Vagina (tissue), 2 donors: ENCODE measurements around the gene RPL3. TPM values are rescaled to one million over a fixed set of nuclear protein-coding genes. Genes with fewer than 3 reads are reported as not detected.
"Not testable (repeated sequence)": the region's sequence is repeated elsewhere in the genome, so short reads cannot be mapped to it uniquely, and the experiment has no call there.

Source experiments
- DNase-seq, 2 donors: peaks; one replicate each; pipeline ENCODE4 v3.0.0-alpha.2; 2017; ENCODE audit errors: extremely low spot score in 2 of 2
- H3K27ac ChIP-seq: fragments of 200-600 bp; sonication (generic); one replicate; pipeline ENCODE4 v1.5.1; 2019
- H3K27me3 ChIP-seq: fragments of 200-600 bp; sonication (generic); one replicate; pipeline ENCODE4 v1.5.1; 2019
- H3K36me3 ChIP-seq, 2 donors: fragments of 200-600 bp; sonication (generic); one replicate each; pipeline ENCODE4 v1.5.1; 2017 to 2019
- H3K4me1 ChIP-seq: fragments of 200-600 bp; sonication (generic); one replicate; pipeline ENCODE4 v1.5.1; 2019
- H3K4me3 ChIP-seq, 2 donors: fragments of 200-600 bp; sonication (generic); 1 replicate in 1 of 2; 2 replicates in 1 of 2; pipeline ENCODE4 v1.5.1; 2016 to 2019
- H3K9me3 ChIP-seq: fragments of 200-600 bp; sonication (generic); one replicate; pipeline ENCODE4 v1.5.1; 2019
- CTCF ChIP-seq, 3 experiments: fragments of 450-650 bp in 2 of 3; fragments of 200-600 bp in 1 of 3; sonication (generic) in 1 of 3; IDR thresholded peaks; one replicate each; pipeline ENCODE4 v1.5.1; 2017 to 2019; ENCODE audit warnings: antibody characterized with exemption in 3 of 3, mild to moderate bottlenecking in 2 of 3, moderate library complexity in 2 of 3
- POLR2A ChIP-seq, 2 donors: fragments of 450-650 bp; IDR thresholded peaks; one replicate each; pipeline ENCODE4 v1.6.1; 2017; ENCODE audit warnings: antibody characterized with exemption in 2 of 2, mild to moderate bottlenecking in 2 of 2, moderate library complexity in 2 of 2
- POLR2AphosphoS5 ChIP-seq, 2 donors: sonication (generic); formaldehyde crosslinking; IDR thresholded peaks; one replicate each; pipeline ENCODE4 v1.9.0; 2017; ENCODE audit warnings: antibody characterized with exemption in 2 of 2, mild to moderate bottlenecking in 2 of 2, low read depth in 1 of 2; ENCODE audit not compliant: insufficient read depth in 1 of 2
- intact Hi-C: fragments of 100-400 bp; cut with DNase I; formaldehyde crosslinking; loops from one replicate; pipeline ENCODE4 v1.15.1; 2023
- total RNA-seq: library from RNA; depleted of rRNA; stranded (reverse); fragments of >200 nt; gene quantifications from one replicate; pipeline ENCODE4 v1.2.3, GENCODE V29; 2016

The RPL3 gene
- total RNA-seq, 1 donor from 2014 or later: 2,613 TPM

GRCh38 chr22:39360674-39361413, 41.4 kb upstream of the RPL3 start:
- H3K4me3 ChIP-seq: no peak overlapping the region
- intact Hi-C loops: no loop called here
- peaks cover 61% of the 10 kb centered on the region for H3K4me1 ChIP-seq
- H3K36me3 ChIP-seq: peaks cover 0 to 9% of the 10 kb centered on the region in 2 donors
- no peaks in the 10 kb centered on the region for H3K9me3 ChIP-seq
- no peak for DNase-seq
- peak overlapping the region; percentile 59 for H3K27ac ChIP-seq
- no peaks in the 10 kb centered on the region for H3K27me3 ChIP-seq
- no peak for TF ChIP-seq POLR2AphosphoS5 (IDR thresholded peaks at IDR 0.05; ENCODE audit: insufficient read depth in 1 of 2, low read depth in 1 of 2)
- TF ChIP-seq POLR2A (IDR thresholded peaks at IDR 0.05): no peak
- no peak for TF ChIP-seq CTCF (IDR thresholded peaks at IDR 0.05)

GRCh38 chr22:39360242-39360641, 40.8 kb upstream of the RPL3 start:
- Histone ChIP-seq H3K27ac (peak overlapping the region; percentile 59), H3K4me3 (no peak overlapping the region), H3K27me3 (no peaks in the 10 kb centered on the region), H3K9me3 (no peaks in the 10 kb centered on the region), H3K36me3 (peaks cover 0 to 9% of the 10 kb centered on the region in 2 donors), H3K4me1 (peaks cover 57% of the 10 kb centered on the region)
- peak in 1 of 2 donors; percentile 91 for DNase-seq
- no peak for TF ChIP-seq POLR2A (IDR thresholded peaks at IDR 0.05)
- no peak for TF ChIP-seq CTCF (IDR thresholded peaks at IDR 0.05)
- no peak for TF ChIP-seq POLR2AphosphoS5 (IDR thresholded peaks at IDR 0.05; ENCODE audit: insufficient read depth in 1 of 2, low read depth in 1 of 2)
- intact Hi-C loops: no loop called here

- Histone ChIP-seq H3K9me3 (no peaks in the 10 kb centered on the region), H3K36me3 (peaks cover 0 to 9% of the 10 kb centered on the region in 2 donors), H3K4me3 (no peak overlapping the region), H3K27me3 (no peaks in the 10 kb centered on the region), H3K27ac (no peak overlapping the region), H3K4me1 (peaks cover 52% of the 10 kb centered on the region)
- DNase-seq: no peak
- TF ChIP-seq CTCF (IDR thresholded peaks at IDR 0.05): no peak
- no peak for TF ChIP-seq POLR2AphosphoS5 (IDR thresholded peaks at IDR 0.05; ENCODE audit: insufficient read depth in 1 of 2, low read depth in 1 of 2)
- no peak for TF ChIP-seq POLR2A (IDR thresholded peaks at IDR 0.05)
- intact Hi-C loops: no loop called here
These were observed 40.3 kb upstream of the RPL3 start for GRCh38 chr22:39359659-39360195.

GRCh38 chr22:39358197-39358596, 38.8 kb upstream of the RPL3 start:
- H3K27ac ChIP-seq, H3K9me3 ChIP-seq, H3K36me3 ChIP-seq, H3K4me3 ChIP-seq, DNase-seq, intact Hi-C loops, H3K27me3 ChIP-seq: not testable (repeated sequence)
- H3K4me1 ChIP-seq: peaks cover 46% of the 10 kb centered on the region

- H3K27me3 ChIP-seq, H3K4me3 ChIP-seq, H3K27ac ChIP-seq, H3K9me3 ChIP-seq, DNase-seq, intact Hi-C loops, H3K36me3 ChIP-seq: not testable (repeated sequence)
- peaks cover 46% of the 10 kb centered on the region for H3K4me1 ChIP-seq
These were observed 38.0 kb upstream of the RPL3 start for GRCh38 chr22:39357110-39358108.
